ENCODE data around the gene YJU2. TPM values are rescaled to one million over a fixed set of nuclear protein-coding genes. Genes with fewer than 3 reads are reported as not detected.

The YJU2 gene
- total and polyA plus RNA-seq, 7 experiments from 2014 or later, result 24.4 to 44.7 (median 31.9) TPM

DNA sequence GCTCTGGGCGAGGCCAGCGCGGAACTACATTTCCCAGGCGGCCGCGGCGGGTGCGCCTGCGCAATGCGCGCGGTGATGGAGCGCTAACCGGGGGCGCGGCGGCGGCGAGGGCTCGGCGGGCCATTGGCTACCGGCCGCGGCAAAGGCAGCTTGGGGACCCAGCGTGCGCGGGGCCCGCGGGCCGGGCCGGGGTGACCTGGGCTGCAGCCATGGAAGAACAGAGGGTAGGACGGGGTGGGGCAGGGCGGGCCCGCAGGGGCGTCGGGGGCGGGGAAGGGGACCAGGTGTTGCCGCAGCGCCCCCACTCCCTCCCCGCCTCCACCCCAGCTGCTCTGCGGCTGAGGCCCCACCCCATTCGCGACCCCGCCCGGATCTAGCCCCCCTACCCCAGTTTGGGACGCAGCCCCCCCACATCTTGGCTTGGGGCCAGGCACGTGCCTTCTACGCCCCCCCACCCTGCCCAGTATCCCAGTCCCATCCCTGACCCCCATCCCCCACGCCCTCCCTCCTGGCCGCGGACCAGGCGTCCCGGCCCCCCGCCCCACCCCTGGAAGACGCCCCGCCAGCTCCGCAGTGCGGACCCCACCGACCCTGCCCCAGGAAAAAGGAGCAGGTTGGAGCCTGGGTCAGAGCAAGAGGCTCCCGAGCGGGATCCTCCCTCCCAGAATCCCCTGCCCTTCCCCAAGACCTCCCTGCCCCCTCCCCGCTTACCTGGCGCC lies 57.8 kb downstream of the YJU2 start, which contains the start of gene FSD1:
Gene FSD1 (plus strand): TSS at position 61 of the 719 bp plus-strand sequence. CDS start 149 bp downstream, at position 210.
- peaks cover 0 to 4% (median 0%) of the 10 kb centered on the region in 5 donors for H3K36me3 Mint-ChIP-seq
- ATAC-seq, result peak; percentile 65

GRCh38 chr19:4305257-4305612 lies 58.4 kb downstream of the YJU2 start:
- peaks cover 8 to 42% (median 33%) of the 10 kb centered on the region in 7 donors for H3K4me1 Mint-ChIP-seq
- no peaks in the 10 kb centered on the region for H3K27me3 Mint-ChIP-seq
- no peaks in the 10 kb centered on the region for H3K9me3 Mint-ChIP-seq
- Histone ChIP-seq H3K4me1 (ENCODE audit: control insufficient read depth in 2 of 2, insufficient read depth in 2 of 2, low read length in 2 of 2) (peaks cover 4 to 28% of the 10 kb centered on the region in 2 donors), H3K9me3 (ENCODE audit: control insufficient read depth in 2 of 3, low read length in 3 of 3) (no peaks in the 10 kb centered on the region), H3K27me3 (ENCODE audit: control insufficient read depth in 2 of 2, insufficient read depth in 2 of 2, low read length in 2 of 2) (no peaks in the 10 kb centered on the region), H3K27ac (ENCODE audit: low read depth, low read length) (no peak overlapping the region), H3K36me3 (ENCODE audit: control insufficient read depth in 2 of 3, insufficient read depth in 3 of 3, low read length in 3 of 3) (no peaks in the 10 kb centered on the region), H3K4me3 (ENCODE audit: low read length) (no peak overlapping the region)
- peaks cover 0 to 4% (median 0%) of the 10 kb centered on the region in 5 donors for H3K36me3 Mint-ChIP-seq
- ChIA-PET POLR2A (no interaction called here), CTCF (interaction anchor here (1.1 kb wide), 1 partner anchor 320 kb away, joined by 3 read pairs; the partner anchor contains the start of gene EEF2)
- H3K27ac Mint-ChIP-seq, result peak overlapping the region in 4 of 9 donors; percentile 32 to 52 (median 40)
- H3K4me3 Mint-ChIP-seq, result peak overlapping the region in 9 of 10 donors; percentile 4 to 78 (median 53)
- intact Hi-C loops (cut with micrococcal nuclease), result no loop called here
- DNase-seq (no peak), ATAC-seq (no peak)

More for the DNA sequence above, 57.8 kb downstream of the YJU2 start, which contains the start of gene FSD1:
- H3K4me1 ChIP-seq (ENCODE audit: control insufficient read depth in 2 of 2, insufficient read depth in 2 of 2, low read length in 2 of 2), result peaks cover 4 to 28% of the 10 kb centered on the region in 2 donors
- DNase-seq, result peak; percentile 32 to 89 (median 56)
- no peaks in the 10 kb centered on the region for H3K36me3 ChIP-seq (ENCODE audit: control insufficient read depth in 2 of 3, insufficient read depth in 3 of 3, low read length in 3 of 3)
- Mint-ChIP-seq H3K27me3 (no peaks in the 10 kb centered on the region), H3K27ac (peak within 1 kb of the TSS in 8 of 9 donors; percentile 48 to 96 (median 84)), H3K4me3 (peak within 1 kb of the TSS; percentile 59 to 98 (median 79)), H3K4me1 (peaks cover 8 to 43% (median 33%) of the 10 kb centered on the region in 7 donors), H3K9me3 (no peaks in the 10 kb centered on the region)
- no peaks in the 10 kb centered on the region for H3K27me3 ChIP-seq (ENCODE audit: control insufficient read depth in 2 of 2, insufficient read depth in 2 of 2, low read length in 2 of 2)
- POLR2A ChIA-PET, result interaction anchor here (1.3 to 3.5 kb wide), 2 partner anchors 26 to 40 kb away, joined by 4 to 29 read pairs; partner anchors contain the start of gene MPND
- peak within 1 kb of the TSS; percentile 43 for H3K4me3 ChIP-seq (ENCODE audit: low read length)
- H3K9me3 ChIP-seq (ENCODE audit: control insufficient read depth in 2 of 3, low read length in 3 of 3), result no peaks in the 10 kb centered on the region
- intact Hi-C loops (cut with micrococcal nuclease), result loop anchor here (5.0 kb wide), 2 partner anchors 37 to 38 kb away; partner anchors contain the start of gene MPND (in 1 of the 2)
- H3K27ac ChIP-seq (ENCODE audit: low read depth, low read length), result peak within 1 kb of the TSS; percentile 35
- CTCF ChIA-PET, result interaction anchor here (0.6 to 1.1 kb wide), 2 partner anchors 85 to 319 kb away, joined by 3 to 6 read pairs; partner anchors contain the start of gene EEF2

- no peaks in the 10 kb centered on the region for H3K27me3 ChIP-seq (ENCODE audit: control insufficient read depth in 2 of 2, insufficient read depth in 2 of 2, low read length in 2 of 2)
- no peaks in the 10 kb centered on the region for H3K36me3 ChIP-seq (ENCODE audit: control insufficient read depth in 2 of 3, insufficient read depth in 3 of 3, low read length in 3 of 3)
- intact Hi-C loops (cut with micrococcal nuclease), result no loop called here
- Mint-ChIP-seq H3K36me3 (peaks cover 0 to 1% (median 0%) of the 10 kb centered on the region in 5 donors), H3K27me3 (no peaks in the 10 kb centered on the region), H3K9me3 (no peaks in the 10 kb centered on the region), H3K4me3 (peak overlapping the region in 9 of 10 donors; percentile 4 to 78 (median 56)), H3K27ac (peak overlapping the region in 5 of 9 donors; percentile 23 to 59 (median 45)), H3K4me1 (peaks cover 4 to 37% (median 29%) of the 10 kb centered on the region in 7 donors)
- ATAC-seq (no peak), DNase-seq (peak in 1 of 9 donors; percentile 1)
- H3K27ac ChIP-seq (ENCODE audit: low read depth, low read length), result no peak overlapping the region
- peaks cover 4 to 24% of the 10 kb centered on the region in 2 donors for H3K4me1 ChIP-seq (ENCODE audit: control insufficient read depth in 2 of 2, insufficient read depth in 2 of 2, low read length in 2 of 2)
- CTCF ChIA-PET, result interaction anchor here (1.1 kb wide), 1 partner anchor 320 kb away, joined by 3 read pairs; the partner anchor contains the start of gene EEF2
- no peak overlapping the region for H3K4me3 ChIP-seq (ENCODE audit: low read length)
- no peaks in the 10 kb centered on the region for H3K9me3 ChIP-seq (ENCODE audit: control insufficient read depth in 2 of 3, low read length in 3 of 3)
- POLR2A ChIA-PET, result no interaction called here
These were observed 58.8 kb downstream of the YJU2 start for GRCh38 chr19:4305659-4306058.

DNA sequence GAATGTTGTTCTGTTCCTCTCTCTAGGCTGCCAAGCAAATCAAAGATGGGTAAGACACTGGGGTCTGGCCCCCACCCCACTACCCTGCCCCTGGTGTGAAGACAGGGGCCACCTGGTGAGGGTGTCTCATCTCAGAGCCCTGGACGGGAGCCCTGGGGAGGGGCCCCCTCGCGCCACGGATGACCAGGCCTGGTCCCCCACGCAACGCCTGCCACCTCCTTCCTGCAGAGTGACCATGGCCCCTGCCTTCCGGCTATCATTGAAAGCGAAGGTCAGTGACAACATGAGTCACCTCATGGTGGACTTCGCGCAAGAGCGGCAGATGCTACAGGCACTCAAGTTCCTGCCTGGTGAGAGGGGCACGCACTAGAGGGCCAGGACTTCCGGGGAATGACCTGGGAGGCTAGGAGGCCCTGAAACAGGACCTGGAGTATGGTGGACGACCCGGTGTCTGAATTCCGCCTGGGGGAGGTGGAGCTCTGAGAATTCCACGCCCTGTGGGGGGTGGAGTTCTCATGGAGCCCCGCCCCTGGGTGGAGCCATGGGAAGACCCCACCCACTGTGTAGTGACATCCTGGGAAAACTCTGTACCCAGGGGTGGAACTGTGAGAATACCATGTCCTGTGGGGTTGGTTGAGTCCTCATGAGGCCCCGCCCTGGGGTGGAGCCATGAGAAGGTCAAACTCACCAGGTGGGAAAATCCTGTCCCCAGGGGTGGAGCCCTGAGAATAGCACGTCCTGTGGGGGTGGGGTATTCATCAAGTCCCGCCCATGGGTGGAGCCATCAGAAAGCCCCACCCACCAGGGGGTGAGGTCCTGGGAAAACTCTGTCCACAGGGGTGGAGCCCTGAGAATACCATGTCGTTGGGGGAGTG lies 63.6 kb downstream of the YJU2 start:
- intact Hi-C loops (cut with micrococcal nuclease), result no loop called here
- Histone ChIP-seq H3K36me3 (ENCODE audit: control insufficient read depth in 2 of 3, insufficient read depth in 3 of 3, low read length in 3 of 3) (no peaks in the 10 kb centered on the region), H3K4me1 (ENCODE audit: control insufficient read depth in 2 of 2, insufficient read depth in 2 of 2, low read length in 2 of 2) (no peaks in the 10 kb centered on the region), H3K27me3 (ENCODE audit: control insufficient read depth in 2 of 2, insufficient read depth in 2 of 2, low read length in 2 of 2) (no peaks in the 10 kb centered on the region), H3K9me3 (ENCODE audit: control insufficient read depth in 2 of 3, low read length in 3 of 3) (no peaks in the 10 kb centered on the region), H3K4me3 (ENCODE audit: low read length) (no peak overlapping the region), H3K27ac (ENCODE audit: low read depth, low read length) (no peak overlapping the region)
- no peaks in the 10 kb centered on the region for H3K9me3 Mint-ChIP-seq
- ChIA-PET CTCF (no interaction called here), POLR2A (no interaction called here)
- peaks cover 0 to 2% (median 0%) of the 10 kb centered on the region in 5 donors for H3K36me3 Mint-ChIP-seq
- H3K27ac Mint-ChIP-seq, result no peak overlapping the region
- H3K4me1 Mint-ChIP-seq, result peaks cover 0 to 6% (median under 1%) of the 10 kb centered on the region in 7 donors
- H3K27me3 Mint-ChIP-seq, result no peaks in the 10 kb centered on the region
- DNase-seq, result no peak
- no peak overlapping the region for H3K4me3 Mint-ChIP-seq
- no peak for ATAC-seq

GRCh38 chr19:4313847-4314490 lies 67.1 kb downstream of the YJU2 start:
- DNase-seq (no peak), ATAC-seq (no peak)
- Histone ChIP-seq H3K9me3 (ENCODE audit: control insufficient read depth in 2 of 3, low read length in 3 of 3) (no peaks in the 10 kb centered on the region), H3K27ac (ENCODE audit: low read depth, low read length) (no peak overlapping the region), H3K4me3 (ENCODE audit: low read length) (no peak overlapping the region), H3K36me3 (ENCODE audit: control insufficient read depth in 2 of 3, insufficient read depth in 3 of 3, low read length in 3 of 3) (no peaks in the 10 kb centered on the region), H3K27me3 (ENCODE audit: control insufficient read depth in 2 of 2, insufficient read depth in 2 of 2, low read length in 2 of 2) (no peaks in the 10 kb centered on the region), H3K4me1 (ENCODE audit: control insufficient read depth in 2 of 2, insufficient read depth in 2 of 2, low read length in 2 of 2) (no peaks in the 10 kb centered on the region)
- CTCF ChIA-PET, result interaction anchor here (0.9 to 1.0 kb wide), 2 partner anchors 39 to 47 kb away, joined by 3 read pairs; no protein-coding TSS in a partner anchor
- Mint-ChIP-seq H3K27me3 (no peaks in the 10 kb centered on the region), H3K36me3 (peaks cover 0 to 19% (median 0%) of the 10 kb centered on the region in 5 donors), H3K4me1 (peaks cover 0 to 4% (median 0%) of the 10 kb centered on the region in 7 donors), H3K9me3 (peaks cover 0 to 2% (median 0%) of the 10 kb centered on the region in 11 donors), H3K27ac (no peak overlapping the region), H3K4me3 (no peak overlapping the region)
- POLR2A ChIA-PET, result interaction anchor here (0.6 to 1.5 kb wide), 2 partner anchors 18 to 25 kb away, joined by 3 read pairs; partner anchors contain the start of gene STAP2
- intact Hi-C loops (cut with micrococcal nuclease), result no loop called here

- intact Hi-C loops (cut with micrococcal nuclease), result no loop called here
- CTCF ChIA-PET, result no interaction called here
- no peak overlapping the region for H3K4me3 Mint-ChIP-seq
- H3K36me3 Mint-ChIP-seq, result peaks cover 0 to 35% (median 0%) of the 10 kb centered on the region in 5 donors
- POLR2A ChIA-PET, result no interaction called here
- Histone ChIP-seq H3K4me3 (ENCODE audit: low read length) (no peak overlapping the region), H3K27me3 (ENCODE audit: control insufficient read depth in 2 of 2, insufficient read depth in 2 of 2, low read length in 2 of 2) (no peaks in the 10 kb centered on the region), H3K27ac (ENCODE audit: low read depth, low read length) (no peak overlapping the region), H3K36me3 (ENCODE audit: control insufficient read depth in 2 of 3, insufficient read depth in 3 of 3, low read length in 3 of 3) (no peaks in the 10 kb centered on the region), H3K4me1 (ENCODE audit: control insufficient read depth in 2 of 2, insufficient read depth in 2 of 2, low read length in 2 of 2) (no peaks in the 10 kb centered on the region), H3K9me3 (ENCODE audit: control insufficient read depth in 2 of 3, low read length in 3 of 3) (no peaks in the 10 kb centered on the region)
- H3K4me1 Mint-ChIP-seq, result peaks cover 0 to 12% (median 0%) of the 10 kb centered on the region in 7 donors
- DNase-seq (no peak), ATAC-seq (no peak)
- no peak overlapping the region for H3K27ac Mint-ChIP-seq
- H3K27me3 Mint-ChIP-seq, result no peaks in the 10 kb centered on the region
- H3K9me3 Mint-ChIP-seq, result peaks cover 0 to 17% (median 0%) of the 10 kb centered on the region in 11 donors
These were observed 70.1 kb downstream of the YJU2 start for GRCh38 chr19:4316956-4317355.
